Liver (tissue), 9 donors: ENCODE data around the gene CS. TPM values are rescaled to one million over a fixed set of nuclear protein-coding genes. Genes with fewer than 3 reads are reported as not detected.

Experiments used
- DNase-seq: peaks from one replicate; pipeline ENCODE4 v3.0.0-alpha.2; 2017; ENCODE audit warnings: low spot score
- H3K27ac ChIP-seq, 2 donors: one replicate each; pipeline ENCODE4 v1.7.0; 2013; ENCODE audit warnings: inconsistent platforms in 2 of 2, low read length in 2 of 2, control low read depth in 1 of 2, low read depth in 1 of 2, mild to moderate bottlenecking in 1 of 2
- H3K27me3 ChIP-seq, 4 donors: one replicate each; pipeline versions ENCODE4 v1.6.1 to v1.7.0; 2013; ENCODE audit warnings: low read length in 3 of 4, inconsistent platforms in 1 of 4, mild to moderate bottlenecking in 1 of 4, moderate library complexity in 1 of 4; ENCODE audit not compliant: control insufficient read depth in 4 of 4, insufficient read depth in 4 of 4
- H3K36me3 ChIP-seq, 4 donors: one replicate each; pipeline versions ENCODE4 v1.6.1 to v1.7.0; 2013; ENCODE audit warnings: low read length in 3 of 4, mild to moderate bottlenecking in 3 of 4, low read depth in 1 of 4, moderate library complexity in 1 of 4; ENCODE audit not compliant: control insufficient read depth in 4 of 4, insufficient read depth in 3 of 4
- H3K4me1 ChIP-seq, 4 donors: one replicate each; pipeline versions ENCODE4 v1.6.1 to v1.7.0; 2013; ENCODE audit warnings: low read length in 3 of 4, mild to moderate bottlenecking in 3 of 4, moderate library complexity in 1 of 4; ENCODE audit not compliant: control insufficient read depth in 4 of 4, insufficient read depth in 4 of 4
- H3K4me3 ChIP-seq, 3 donors: one replicate each; pipeline versions ENCODE4 v1.6.1 to v1.7.0; 2013; ENCODE audit warnings: low read length in 3 of 3, control low read depth in 1 of 3, low read depth in 1 of 3, mild to moderate bottlenecking in 1 of 3
- H3K9ac ChIP-seq, 2 donors: one replicate each; pipeline ENCODE4 v1.7.0; 2013; ENCODE audit warnings: low read length in 2 of 2, mild to moderate bottlenecking in 2 of 2, moderate library complexity in 2 of 2, control low read depth in 1 of 2, low read depth in 1 of 2
- H3K9me3 ChIP-seq, 4 donors: one replicate each; pipeline versions ENCODE4 v1.6.1 to v1.7.0; 2013; ENCODE audit warnings: low read length in 3 of 4; ENCODE audit not compliant: control insufficient read depth in 4 of 4
- ATF3 ChIP-seq: IDR thresholded peaks from 2 replicates; pipeline ENCODE4 v1.6.1; 2016; ENCODE audit warnings: antibody characterized with exemption
- CTCF ChIP-seq: fragments of 150-350 bp; IDR thresholded peaks from 2 replicates; pipeline ENCODE4 v1.5.1; 2017; ENCODE audit warnings: improper control_type of control experiment, low read depth, low read length; ENCODE audit not compliant: missing input control
- EGR1 ChIP-seq, 2 donors: IDR thresholded peaks; 2 replicates each; pipeline ENCODE4 v1.6.1; 2016 to 2018; ENCODE audit warnings: antibody characterized with exemption in 2 of 2, low read depth in 2 of 2
- FOXA1 ChIP-seq: IDR thresholded peaks from 2 replicates; pipeline ENCODE4 v1.6.1; 2016; ENCODE audit warnings: antibody characterized with exemption
- FOXA2 ChIP-seq: IDR thresholded peaks from 2 replicates; pipeline ENCODE4 v1.6.1; 2016; ENCODE audit warnings: antibody characterized with exemption
- GABPA ChIP-seq, 2 donors: IDR thresholded peaks in 1 of 2; conservative IDR thresholded peaks in 1 of 2; 2 replicates each; pipeline ENCODE4 v1.6.1; 2016; ENCODE audit warnings: antibody characterized with exemption in 2 of 2, mild to moderate bottlenecking in 1 of 2, moderate library complexity in 1 of 2
- HNF4A ChIP-seq, 2 donors: conservative IDR thresholded peaks; 2 replicates each; pipeline ENCODE4 v1.6.1; 2016; ENCODE audit warnings: antibody characterized with exemption in 2 of 2, mild to moderate bottlenecking in 2 of 2
- HNF4G ChIP-seq: IDR thresholded peaks from 2 replicates; pipeline ENCODE4 v1.6.1; 2016; ENCODE audit warnings: antibody characterized with exemption
- JUND ChIP-seq, 2 donors: IDR thresholded peaks; 2 replicates each; pipeline ENCODE4 v1.6.1; 2016; ENCODE audit warnings: antibody characterized with exemption in 2 of 2
- MAX ChIP-seq: IDR thresholded peaks from 2 replicates; pipeline ENCODE4 v1.6.1; 2016; ENCODE audit warnings: antibody characterized with exemption
- NR2F2 ChIP-seq: IDR thresholded peaks from 2 replicates; pipeline ENCODE4 v1.6.1; 2016; ENCODE audit warnings: antibody characterized with exemption
- RAD21 ChIP-seq, 2 donors: IDR thresholded peaks; 2 replicates each; pipeline ENCODE4 v1.6.1; 2016; ENCODE audit warnings: antibody characterized with exemption in 2 of 2, mild to moderate bottlenecking in 2 of 2
- REST ChIP-seq: IDR thresholded peaks from 2 replicates; pipeline ENCODE4 v1.6.1; 2016; ENCODE audit warnings: antibody characterized with exemption, mild to moderate bottlenecking
- RXRA ChIP-seq, 2 donors: IDR thresholded peaks; 2 replicates each; pipeline ENCODE4 v1.6.1; 2017 to 2018; ENCODE audit warnings: antibody characterized with exemption in 2 of 2, mild to moderate bottlenecking in 1 of 2
- SP1 ChIP-seq: IDR thresholded peaks from 2 replicates; pipeline ENCODE4 v1.6.1; 2018; ENCODE audit warnings: antibody characterized with exemption, mild to moderate bottlenecking
- TAF1 ChIP-seq: conservative IDR thresholded peaks from 2 replicates; pipeline ENCODE4 v1.6.1; 2016; ENCODE audit warnings: antibody characterized with exemption, mild to moderate bottlenecking
- YY1 ChIP-seq: IDR thresholded peaks from 2 replicates; pipeline ENCODE4 v1.6.1; 2016; ENCODE audit warnings: antibody characterized with exemption, mild to moderate bottlenecking
- ZBTB33 ChIP-seq: IDR thresholded peaks from 2 replicates; pipeline ENCODE4 v1.6.1; 2016; ENCODE audit warnings: antibody characterized with exemption
- WGBS: extraction: QIAGEN DNeasy Blood & Tissue Kit; methylation state at CpG from one replicate; pipeline ENCODE4 v1.1.7; 2013; 5-methylcytosine and 5-hydroxymethylcytosine counted together
- polyA plus RNA-seq, 2 donors: library from polyadenylated mRNA; stranded (reverse) in 1 of 2; unstranded in 1 of 2; fragments of 200-250 nt in 1 of 2; fragments of >200 nt in 1 of 2; fragmentation: Nextera tagmentation in 1 of 2; extraction: Ambion mirVana in 1 of 2; gene quantifications; one replicate each; pipeline versions ENCODE4 v1.2.1 to v1.2.3, GENCODE V29; 2013 to 2015
- total RNA-seq, 2 donors: library from RNA; depleted of rRNA; stranded (reverse); fragments of >200 nt; gene quantifications; one replicate each; pipeline ENCODE4 v1.2.3, GENCODE V29; 2014
- donor health status: healthy.
- donor health status: healthy.
- donor health status: healthy.
- donor health status: healthy.
- donor health status: healthy.

The CS gene
- total and polyA plus RNA-seq, 4 donors, result 33.8 to 79.9 (median 47.5) TPM

GRCh38 chr12:56229082-56229481, 71.0 kb downstream of the CS start (continued):
- no peak for TF ChIP-seq RAD21 (IDR thresholded peaks at IDR 0.05)

GRCh38 chr12:56224954-56225353, 75.2 kb downstream of the CS start:
- H3K4me1 ChIP-seq, result peaks cover 4 to 46% (median 35%) of the 10 kb centered on the region in 4 donors

More at GRCh38 chr12:56224954-56225353, 75.2 kb downstream of the CS start:
- no peaks in the 10 kb centered on the region for H3K27me3 ChIP-seq
- peaks cover 0 to 2% (median 0%) of the 10 kb centered on the region in 4 donors for H3K36me3 ChIP-seq
- TF ChIP-seq YY1 (no peak), CTCF (no peak), GABPA (IDR thresholded peaks at IDR 0.05 in 1 of 2, conservative IDR thresholded peaks at IDR 0.05 in 1 of 2) (no peak), ZBTB33 (no peak), JUND (IDR thresholded peaks at IDR 0.05) (no peak), NR2F2 (no peak), TAF1 (no peak), EGR1 (IDR thresholded peaks at IDR 0.05; ENCODE audit: low read depth in 2 of 2) (no peak), HNF4G (no peak), RXRA (IDR thresholded peaks at IDR 0.05) (no peak), FOXA2 (no peak), MAX (no peak), FOXA1 (no peak), RAD21 (IDR thresholded peaks at IDR 0.05) (no peak), ATF3 (no peak), SP1 (no peak), REST (no peak), HNF4A (conservative IDR thresholded peaks at IDR 0.05) (no peak)
- H3K4me3 ChIP-seq, result peak overlapping the region in 2 of 3 donors; percentile 69 to 90
- peak overlapping the region in 1 of 2 donors; percentile 51 for H3K27ac ChIP-seq
- 78% methylated on average over 11 of the region's 11 CpGs for WGBS
- DNase-seq, result no peak
- H3K9ac ChIP-seq, result no peak overlapping the region
- no peaks in the 10 kb centered on the region for H3K9me3 ChIP-seq
